A549 (cell line): Measurements from ENCODE around the gene EYA2. TPM values are rescaled to one million over a fixed set of nuclear protein-coding genes. Genes with fewer than 3 reads are reported as not detected.

ENCODE experiments used
- ATAC-seq, 2 experiments: fragments of 200-7000 bp in 1 of 2; fragments of >200 bp in 1 of 2; cut with Nextera tagmentation in 1 of 2; cut with Tn5 transposase in 1 of 2; 3 replicates each; pipeline versions ENCODE4 v1.8.0 to v1.9.1; 2018 to 2020; ENCODE audit warnings: mild to moderate bottlenecking in 1 of 2, moderate library complexity in 1 of 2
- CTCF ChIA-PET: fragments of 300-600 bp; sonication (Branson Sonifier 250); formaldehyde crosslinking; extraction: SDS; loops from one replicate; lab custom pipeline; 2021; ENCODE audit warnings: antibody characterized with exemption, inconsistent platforms; lab: Yijun Ruan, JAX
- POLR2A ChIA-PET: fragments of 350-600 bp; formaldehyde crosslinking; extraction: SDS; loops from one replicate; lab custom pipeline; 2021; ENCODE audit warnings: antibody characterized with exemption, inconsistent platforms; lab: Yijun Ruan, JAX
- DNase-seq, 2 experiments: peaks; one replicate each; pipeline versions ENCODE4 v3.0.0 to v3.0.0-alpha.2; 2011 to 2016; ENCODE audit warnings: low read depth in 1 of 2, low spot score in 1 of 2
- FAIRE-seq: peaks from 2 replicates; lab custom pipeline; 2011; peaks lifted over from hg19 to GRCh38; lab: Jason Lieb, UNC
- H3K27ac ChIP-seq, 2 experiments: fragments of >200 bp; sonication (Bioruptor Twin); formaldehyde crosslinking; 3 replicates each; pipeline ENCODE4 v1.5.1; 2016 to 2017
- H3K4me1 ChIP-seq: fragments of >200 bp; sonication (Bioruptor Twin); formaldehyde crosslinking; 3 replicates; pipeline ENCODE4 v1.6.1; 2016
- H3K4me2 ChIP-seq: fragments of >200 bp; sonication (Bioruptor Twin); formaldehyde crosslinking; 3 replicates; pipeline ENCODE4 v1.6.1; 2016
- H3K4me3 ChIP-seq: fragments of >200 bp; sonication (Bioruptor Twin); formaldehyde crosslinking; 3 replicates; pipeline ENCODE4 v1.5.1; 2016
- H3K9me3 ChIP-seq: fragments of >200 bp; sonication (Bioruptor Twin); formaldehyde crosslinking; 3 replicates; pipeline ENCODE4 v1.6.1; 2016
- BCL3 ChIP-seq: fragments of >200 bp; sonication (Bioruptor Twin); formaldehyde crosslinking; IDR thresholded peaks from 3 replicates; pipeline ENCODE4 v1.6.1; 2016
- CBX8 ChIP-seq: fragments of 200-600 bp; sonication (generic); IDR thresholded peaks from 2 replicates; pipeline ENCODE4 v1.6.1; 2016
- CEBPB ChIP-seq, 2 experiments: fragments of >200 bp in 1 of 2; sonication (Bioruptor Twin) in 1 of 2; formaldehyde crosslinking in 1 of 2; IDR thresholded peaks; 2 replicates each; pipeline ENCODE4 v1.6.1; 2012 to 2016
- E2F6 ChIP-seq: IDR thresholded peaks from 2 replicates; pipeline ENCODE4 v1.6.1; 2012; ENCODE audit warnings: low read depth, borderline replicate concordance
- EHMT2 ChIP-seq: fragments of 200-600 bp; sonication (generic); IDR thresholded peaks from 2 replicates; pipeline ENCODE4 v1.6.1; 2016; ENCODE audit warnings: antibody characterized with exemption, low read depth, mild to moderate bottlenecking, moderate library complexity
- GATA3 ChIP-seq: IDR thresholded peaks from 2 replicates; pipeline ENCODE4 v1.6.1; 2012; ENCODE audit warnings: borderline replicate concordance
- HEYL ChIP-seq: fragments of 250-450 bp; sonication (Bioruptor Pico); IDR thresholded peaks from 2 replicates; pipeline ENCODE4 v1.8.0; 2021; ENCODE audit warnings: mild to moderate bottlenecking, moderate library complexity
- HOXA7 ChIP-seq: fragments of 250-450 bp; sonication (Bioruptor Pico); IDR thresholded peaks from 2 replicates; pipeline ENCODE4 v1.5.0; 2020; ENCODE audit warnings: mild to moderate bottlenecking, moderate library complexity
- KDM1A ChIP-seq: fragments of 200-600 bp; sonication (generic); IDR thresholded peaks from 2 replicates; pipeline ENCODE4 v1.6.1; 2016; ENCODE audit warnings: low read depth, mild to moderate bottlenecking
- MAFK ChIP-seq: fragments of 450-650 bp; IDR thresholded peaks from 2 replicates; pipeline ENCODE4 v1.6.1; 2014; ENCODE audit not compliant: partially characterized antibody
- MAZ ChIP-seq: fragments of 150-350 bp; IDR thresholded peaks from 2 replicates; pipeline ENCODE4 v1.6.1; 2014; ENCODE audit warnings: antibody characterized with exemption, low read depth, low read length, borderline replicate concordance
- MYC ChIP-seq: IDR thresholded peaks from 2 replicates; pipeline ENCODE4 v1.6.1; 2012; ENCODE audit warnings: mild to moderate bottlenecking, inconsistent platforms, low read length, improper control_type of control experiment, borderline replicate concordance
- NFE2L2 ChIP-seq: fragments of 150-350 bp; conservative IDR thresholded peaks from 2 replicates; pipeline ENCODE4 v1.6.1; 2014; ENCODE audit warnings: low read length
- NR3C1 ChIP-seq: fragments of >200 bp; sonication (Bioruptor Twin); formaldehyde crosslinking; IDR thresholded peaks from 3 replicates; pipeline ENCODE4 v1.6.1; 2017
- PHF8 ChIP-seq: fragments of 200-600 bp; sonication (generic); IDR thresholded peaks from 2 replicates; pipeline ENCODE4 v1.6.1; 2016; ENCODE audit warnings: low read depth, mild to moderate bottlenecking, antibody characterized with exemption, moderate library complexity, borderline replicate concordance
- POLR2A ChIP-seq: IDR thresholded peaks from 2 replicates; pipeline ENCODE4 v1.6.1; 2012; ENCODE audit warnings: mild to moderate bottlenecking, low read length
- RARB ChIP-seq: fragments of 250-450 bp; sonication (Bioruptor Pico); IDR thresholded peaks from 2 replicates; pipeline ENCODE4 v1.8.0; 2021; ENCODE audit warnings: mild to moderate bottlenecking, moderate library complexity
- RFX5 ChIP-seq: fragments of 450-650 bp; IDR thresholded peaks from 2 replicates; pipeline ENCODE4 v1.7.1; 2014; ENCODE audit warnings: antibody characterized with exemption, mild to moderate bottlenecking, moderate library complexity
- SMC3 ChIP-seq: fragments of >200 bp; sonication (Bioruptor Twin); formaldehyde crosslinking; IDR thresholded peaks from 3 replicates; pipeline ENCODE4 v1.6.1; 2018; ENCODE audit warnings: inconsistent platforms
- SREBF2 ChIP-seq: fragments of 450-650 bp; IDR thresholded peaks from 2 replicates; pipeline ENCODE4 v1.6.1; 2014; ENCODE audit warnings: mild to moderate bottlenecking, moderate library complexity
- ZNF302 ChIP-seq: fragments of 250-450 bp; sonication (Bioruptor Pico); IDR thresholded peaks from 2 replicates; pipeline ENCODE4 v1.9.0; 2021; ENCODE audit warnings: inconsistent platforms, mild to moderate bottlenecking, moderate library complexity
- WGBS: methylation state at CpG from one replicate; pipeline ENCODE4 v1.1.6; 2017; ENCODE audit errors: missing lambda C conversion rate; 5-methylcytosine and 5-hydroxymethylcytosine counted together
- polyA plus RNA-seq, 4 experiments: library from polyadenylated mRNA; depleted of rRNA in 3 of 4; stranded (reverse); fragments of >200 nt; fragmentation: RNase III in 1 of 4; extraction: RNeasy Plus Mini Kit Qiagen cat#74134 plus additional on column Dnase treatment in 1 of 4; gene quantifications; 2 replicates in 3 of 4; 3 replicates in 1 of 4; pipeline ENCODE4 v1.2.3, GENCODE V29; 2011 to 2017
- TF ChIP-seq, protein P1 (sequence below): IDR thresholded peaks from 2 replicates; pipeline ENCODE4 v1.6.1; 2012
- TF ChIP-seq, protein P2 (sequence below): fragments of 250-450 bp; sonication (Bioruptor Pico); IDR thresholded peaks from 2 replicates; pipeline ENCODE4 v1.5.0; 2020; ENCODE audit warnings: low read depth, mild to moderate bottlenecking, moderate library complexity
- TF ChIP-seq, protein P3 (sequence below): IDR thresholded peaks from 2 replicates; pipeline ENCODE4 v1.6.1; 2012

EYA2 gene
- polyA plus RNA-seq, 2 of the 4 experiments (the other 2 are of a cell fraction) = 4.5 to 4.6 TPM

GRCh38 chr20:46849269-46849668 is 45.4 kb upstream of the EYA2 start:
- ATAC-seq (no peak), FAIRE-seq (no peak), DNase-seq (no peak)
- no peak overlapping the region for H3K4me2 ChIP-seq
- H3K4me3 ChIP-seq = no peak overlapping the region
- H3K9me3 ChIP-seq = no peaks in the 10 kb centered on the region
- H3K27ac ChIP-seq = no peak overlapping the region
- ChIA-PET CTCF (no interaction called here), POLR2A (no interaction called here)
- 88% methylated on average over 4 of the region's 4 CpGs for WGBS
- H3K4me1 ChIP-seq = 0 out of 3 replicates have a peak, but pooled peaks cover 3% of the 10 kb centered on the region
- TF ChIP-seq HEYL (no peak), PHF8 (no peak), RARB (CRISPR knock-in tag) (no peak), NR3C1 (no peak), NFE2L2 (no peak), CEBPB (IDR thresholded peaks at IDR 0.05) (no peak), HOXA7 (no peak), GATA3 (no peak), E2F6 (no peak), POLR2A (no peak), RFX5 (no peak), EHMT2 (no peak), BCL3 (no peak), MYC (no peak), SREBF2 (no peak)
- TF ChIP-seq, protein P1, sequence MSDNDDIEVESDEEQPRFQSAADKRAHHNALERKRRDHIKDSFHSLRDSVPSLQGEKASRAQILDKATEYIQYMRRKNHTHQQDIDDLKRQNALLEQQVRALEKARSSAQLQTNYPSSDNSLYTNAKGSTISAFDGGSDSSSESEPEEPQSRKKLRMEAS = no peak

DNA sequence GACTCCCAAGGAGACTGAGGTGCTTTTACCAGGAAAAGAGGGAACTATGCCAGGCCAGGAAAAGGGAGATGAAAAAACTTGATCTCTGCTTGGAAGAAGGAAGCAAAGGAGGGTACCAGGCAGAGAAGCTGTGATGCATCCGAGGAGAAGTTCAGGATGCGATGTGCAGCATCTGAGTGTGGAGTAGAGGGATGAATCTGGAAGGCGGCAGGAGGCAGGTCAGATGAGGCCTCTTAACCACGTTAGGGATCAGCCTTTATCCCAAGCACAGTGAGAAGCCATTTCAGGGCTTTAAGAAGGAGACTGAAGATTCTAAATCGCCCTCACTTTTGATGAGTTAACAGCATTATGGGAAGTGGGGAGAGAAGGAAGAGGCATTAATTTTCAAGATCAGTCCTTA is 44.9 kb upstream of the EYA2 start:
- no peak overlapping the region for H3K4me2 ChIP-seq
- DNase-seq = no peak
- FAIRE-seq = no peak
- 0 out of 3 replicates have a peak, but pooled peaks cover 3% of the 10 kb centered on the region for H3K4me1 ChIP-seq
- TF ChIP-seq ZNF302 (CRISPR knock-in tag) = no peak
- no peak for TF ChIP-seq KDM1A
- TF ChIP-seq GATA3 = no peak
- H3K4me3 ChIP-seq = no peak overlapping the region
- H3K9me3 ChIP-seq = no peaks in the 10 kb centered on the region
- ChIA-PET CTCF (no interaction called here), POLR2A (no interaction called here)
- no peak for ATAC-seq
- H3K27ac ChIP-seq = no peak overlapping the region
- WGBS = 79% methylated on average over 5 of the region's 5 CpGs

- ATAC-seq = no peak
- H3K4me3 ChIP-seq = no peak overlapping the region
- CTCF ChIA-PET = no interaction called here
- DNase-seq = no peak
- TF ChIP-seq NR3C1 = no peak
- TF ChIP-seq, protein P2, sequence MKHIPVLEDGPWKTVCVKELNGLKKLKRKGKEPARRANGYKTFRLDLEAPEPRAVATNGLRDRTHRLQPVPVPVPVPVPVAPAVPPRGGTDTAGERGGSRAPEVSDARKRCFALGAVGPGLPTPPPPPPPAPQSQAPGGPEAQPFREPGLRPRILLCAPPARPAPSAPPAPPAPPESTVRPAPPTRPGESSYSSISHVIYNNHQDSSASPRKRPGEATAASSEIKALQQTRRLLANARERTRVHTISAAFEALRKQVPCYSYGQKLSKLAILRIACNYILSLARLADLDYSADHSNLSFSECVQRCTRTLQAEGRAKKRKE (CRISPR knock-in tag) = no peak
- TF ChIP-seq KDM1A = no peak
- no peak for TF ChIP-seq MAFK
- TF ChIP-seq SMC3 = no peak
- no peak for TF ChIP-seq MAZ
- TF ChIP-seq, protein P3, sequence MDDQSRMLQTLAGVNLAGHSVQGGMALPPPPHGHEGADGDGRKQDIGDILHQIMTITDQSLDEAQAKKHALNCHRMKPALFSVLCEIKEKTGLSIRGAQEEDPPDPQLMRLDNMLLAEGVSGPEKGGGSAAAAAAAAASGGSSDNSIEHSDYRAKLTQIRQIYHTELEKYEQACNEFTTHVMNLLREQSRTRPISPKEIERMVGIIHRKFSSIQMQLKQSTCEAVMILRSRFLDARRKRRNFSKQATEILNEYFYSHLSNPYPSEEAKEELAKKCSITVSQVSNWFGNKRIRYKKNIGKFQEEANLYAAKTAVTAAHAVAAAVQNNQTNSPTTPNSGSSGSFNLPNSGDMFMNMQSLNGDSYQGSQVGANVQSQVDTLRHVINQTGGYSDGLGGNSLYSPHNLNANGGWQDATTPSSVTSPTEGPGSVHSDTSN = no peak
- no peak for TF ChIP-seq E2F6
- TF ChIP-seq CBX8 = no peak
- TF ChIP-seq, all 56 proteins: peak for 0
- FAIRE-seq = no peak
- H3K4me1 ChIP-seq = 0 out of 3 replicates have a peak, but pooled peaks cover 3% of the 10 kb centered on the region
- POLR2A ChIA-PET = no interaction called here
- WGBS = 82% methylated on average over 10 of the region's 10 CpGs
- no peak overlapping the region for H3K27ac ChIP-seq
- no peak overlapping the region for H3K4me2 ChIP-seq
- H3K9me3 ChIP-seq = no peaks in the 10 kb centered on the region
These were observed 44.2 kb upstream of the EYA2 start for GRCh38 chr20:46850416-46850815.
